NCI-H1417 (cell line): ENCODE results near the gene LRTM2.

ENCODE experiments used
- DNase-seq, 3 experiments: peaks; one replicate each; lab custom pipeline; 2025; lab: John Stamatoyannopoulos, UW

LRTM2 gene

GRCh38 chr12:1865284-1865866, 45.0 kb downstream of the LRTM2 start:
- no peak for DNase-seq

DNA sequence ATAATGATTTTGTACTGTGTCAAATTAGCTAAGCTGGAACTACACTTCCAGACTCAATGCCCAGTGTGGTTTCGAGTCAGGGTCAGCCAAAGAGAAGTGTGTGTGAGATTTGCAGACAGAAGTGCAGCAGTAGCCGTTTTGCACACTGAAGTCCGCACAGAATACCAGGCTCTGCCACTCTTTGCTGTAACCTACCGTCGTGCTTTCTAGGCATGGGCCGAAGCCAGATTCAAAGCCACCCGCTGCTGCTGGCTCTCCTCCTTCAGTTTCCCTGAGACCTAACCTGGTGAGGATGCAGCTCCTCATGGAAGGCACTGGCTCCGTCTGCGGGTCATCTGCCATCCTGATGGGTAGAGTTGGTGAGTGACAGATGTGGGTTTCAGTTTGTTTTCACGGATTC, 48.8 kb downstream of the LRTM2 start:
- no peak for DNase-seq

DNA sequence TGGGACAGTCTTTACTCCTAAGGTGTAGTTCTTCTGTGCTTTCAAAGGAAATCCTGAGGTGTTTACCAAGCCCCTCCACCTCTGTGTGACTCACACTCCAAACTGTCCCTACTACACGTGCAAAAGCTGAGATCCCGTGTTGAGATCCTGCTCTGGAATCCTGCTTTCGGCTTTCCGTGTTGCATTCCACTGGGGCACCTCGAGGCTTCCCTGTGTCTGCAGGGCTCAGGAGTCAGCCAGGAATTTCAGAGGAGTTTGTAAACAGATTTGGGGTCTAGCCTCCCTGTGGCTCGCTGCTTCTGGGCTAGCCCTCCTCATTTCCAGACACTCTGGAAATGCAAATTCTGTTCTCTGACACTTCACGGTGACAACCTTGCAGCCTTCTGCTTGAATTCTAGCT, 49.7 kb downstream of the LRTM2 start:
- no peak for DNase-seq

DNA sequence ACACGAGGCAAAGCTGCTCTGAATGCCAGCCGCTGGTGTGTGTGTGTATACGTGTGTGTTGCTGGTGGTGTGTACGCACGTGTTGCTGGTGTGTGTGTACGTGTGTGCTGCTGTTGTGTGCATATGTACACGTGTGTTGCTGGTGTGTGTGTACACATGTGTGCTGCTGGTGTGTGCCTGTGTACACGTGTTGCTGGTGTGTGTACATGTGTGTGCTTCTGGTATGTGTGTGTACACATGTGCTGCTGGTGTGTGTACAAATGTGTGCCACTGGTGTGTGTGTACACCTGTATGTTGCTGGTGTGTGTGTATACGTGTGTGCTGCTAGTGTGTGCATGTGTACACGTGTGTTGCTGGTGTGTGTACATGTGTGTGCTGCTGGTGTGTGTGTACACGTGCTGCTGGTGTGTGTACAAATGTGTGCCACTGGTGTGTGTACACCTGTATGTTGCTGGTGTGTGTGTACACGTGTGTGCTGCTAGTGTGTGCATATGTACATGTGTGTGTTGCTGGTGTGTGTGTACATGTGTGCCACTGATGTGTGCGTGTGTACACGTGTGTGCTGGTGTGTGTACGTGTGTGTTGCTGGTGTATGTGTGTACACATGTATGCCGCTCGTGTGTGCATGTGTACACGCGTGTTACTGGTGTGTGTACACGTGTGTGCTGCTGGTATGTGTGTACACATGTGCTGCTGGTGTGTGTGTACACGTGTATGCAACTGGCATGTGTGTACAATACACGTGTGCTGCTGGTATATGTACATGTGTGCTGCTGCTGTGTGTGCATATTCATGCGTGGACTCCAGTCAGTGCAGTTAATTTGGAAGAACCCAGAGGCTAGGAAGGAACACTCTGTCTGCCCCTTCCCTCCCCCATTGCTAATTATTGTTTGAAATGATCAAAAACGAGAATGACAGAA, 50.9 kb downstream of the LRTM2 start:
- no peak for DNase-seq

DNA sequence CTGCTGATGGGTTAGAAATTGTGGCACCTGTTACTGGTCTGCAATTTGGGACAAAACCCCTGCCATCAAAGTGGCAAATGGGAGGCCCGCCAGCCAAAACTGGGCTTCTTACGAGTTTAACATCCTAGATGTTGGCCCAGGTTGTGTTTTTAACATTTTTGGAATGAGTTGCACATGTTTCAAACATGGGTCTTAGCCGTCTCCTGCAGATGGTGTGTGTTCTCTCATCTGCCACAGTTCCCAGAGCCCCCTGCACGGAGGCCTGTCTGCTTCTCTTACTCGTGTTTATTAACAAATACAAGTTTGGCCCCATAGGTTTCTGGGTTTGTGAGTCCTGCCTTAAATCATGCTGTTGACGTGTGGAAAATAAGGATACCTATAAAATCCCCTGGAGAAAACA, 51.6 kb downstream of the LRTM2 start:
- no peak for DNase-seq

- DNase-seq, result no peak
Measured at GRCh38 chr12:1872448-1872847, 52.1 kb downstream of the LRTM2 start.

DNA sequence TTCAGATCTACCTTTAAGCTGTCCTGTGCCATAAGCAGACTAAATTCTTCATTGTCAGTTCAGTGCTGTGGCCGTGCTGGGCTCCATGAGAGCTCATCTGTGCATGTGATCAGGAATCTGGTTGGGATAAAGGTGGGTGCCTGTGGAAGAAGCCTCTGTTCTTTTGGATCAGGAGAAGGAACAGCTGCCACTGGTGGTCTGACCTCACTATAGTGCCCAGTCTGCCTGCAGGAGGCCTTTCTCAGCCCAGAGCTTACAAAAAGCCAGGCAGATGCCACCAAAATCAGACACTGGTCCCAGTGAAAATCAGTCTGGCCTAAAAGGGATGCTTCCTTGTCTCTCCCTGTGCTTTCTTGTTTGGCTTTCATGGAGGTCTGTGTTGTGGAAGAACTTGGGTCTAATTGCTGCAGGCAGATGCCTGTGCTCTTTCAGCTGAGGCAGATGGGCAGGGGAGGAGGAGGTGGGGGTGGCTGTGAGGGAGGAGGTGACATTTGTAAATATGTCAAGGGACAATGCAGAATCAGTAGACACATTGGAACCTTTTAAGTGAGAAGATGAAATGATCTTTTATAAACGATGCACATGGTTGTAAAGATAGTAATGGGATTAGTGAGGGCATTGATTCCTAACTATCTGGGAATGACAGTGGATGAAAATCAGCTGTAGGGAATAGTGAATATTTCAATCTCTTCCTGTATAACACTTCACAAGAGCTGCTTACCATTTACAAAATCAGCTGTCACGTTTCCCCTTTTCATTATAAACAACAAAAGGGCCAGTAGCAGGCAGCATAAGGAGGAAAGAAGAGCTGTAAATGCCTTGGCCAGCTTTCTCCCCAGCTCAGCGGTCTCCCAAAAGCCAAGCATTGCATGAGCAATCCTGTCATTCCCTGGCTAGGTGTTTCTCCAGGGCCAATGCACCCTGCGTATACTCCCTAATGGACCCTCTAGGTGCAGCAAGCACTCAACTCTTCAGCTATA, 53.5 kb downstream of the LRTM2 start:
- DNase-seq, result no peak

DNA sequence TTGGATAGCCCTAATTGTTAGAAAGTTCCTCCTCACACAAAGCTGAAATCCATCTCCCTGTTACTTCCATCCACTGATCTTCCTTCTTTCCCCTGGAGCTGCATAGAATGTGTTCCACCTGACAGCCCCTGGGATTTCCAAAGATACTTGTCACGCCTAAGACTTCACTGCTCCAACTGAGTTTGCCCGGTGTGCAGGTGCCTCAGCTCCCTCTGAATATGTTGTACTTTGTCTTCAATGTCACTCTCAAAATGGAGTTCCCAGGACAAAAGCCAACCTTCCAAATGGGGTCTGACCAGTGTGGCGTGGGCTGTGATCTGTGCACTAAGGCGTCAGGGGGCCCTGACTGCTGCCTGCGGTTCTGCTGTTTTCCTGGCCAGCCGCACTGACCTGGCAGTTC, 55.2 kb downstream of the LRTM2 start:
- DNase-seq, result peak in 1 of 3 experiments; percentile 4

- no peak for DNase-seq
Measured at GRCh38 chr12:1876086-1876485, 55.7 kb downstream of the LRTM2 start.

DNA sequence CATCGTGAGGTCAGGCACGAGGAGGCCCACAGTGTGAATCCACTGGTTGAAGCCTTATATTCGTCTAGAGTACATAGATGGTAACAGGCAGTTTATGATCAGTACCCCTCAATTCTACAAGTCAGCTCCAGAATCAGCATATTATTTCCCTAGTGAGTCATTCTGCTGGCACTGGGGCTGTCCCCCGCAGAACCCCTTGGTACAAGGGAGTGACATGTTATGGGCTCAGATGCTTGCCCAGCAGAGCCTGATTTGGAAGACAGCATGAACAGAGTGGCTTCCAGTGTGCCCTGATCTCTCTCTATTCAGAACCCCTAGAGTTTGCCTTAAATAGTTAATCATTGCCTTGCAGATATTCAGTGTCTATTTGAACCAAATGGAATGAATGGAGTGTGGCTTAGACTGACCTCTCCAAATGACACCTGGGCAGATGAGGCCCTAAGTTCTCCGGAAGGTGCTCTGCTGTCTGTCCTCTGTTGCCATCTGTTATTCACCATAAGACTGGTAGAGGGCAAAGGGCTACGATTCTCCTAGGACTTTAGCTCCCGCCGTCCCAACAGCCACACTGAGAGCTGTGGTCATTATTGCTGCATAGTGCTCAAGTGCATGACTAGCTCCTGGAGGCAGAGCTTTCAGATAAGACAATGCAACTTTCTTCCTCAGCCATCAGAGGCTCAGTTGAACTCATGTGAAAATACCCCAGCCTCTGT, 57.0 kb downstream of the LRTM2 start:
- no peak for DNase-seq

GRCh38 chr12:1878214-1878613, 57.8 kb downstream of the LRTM2 start:
- no peak for DNase-seq

GRCh38 chr12:1878695-1879094, 58.3 kb downstream of the LRTM2 start:
- no peak for DNase-seq

DNA sequence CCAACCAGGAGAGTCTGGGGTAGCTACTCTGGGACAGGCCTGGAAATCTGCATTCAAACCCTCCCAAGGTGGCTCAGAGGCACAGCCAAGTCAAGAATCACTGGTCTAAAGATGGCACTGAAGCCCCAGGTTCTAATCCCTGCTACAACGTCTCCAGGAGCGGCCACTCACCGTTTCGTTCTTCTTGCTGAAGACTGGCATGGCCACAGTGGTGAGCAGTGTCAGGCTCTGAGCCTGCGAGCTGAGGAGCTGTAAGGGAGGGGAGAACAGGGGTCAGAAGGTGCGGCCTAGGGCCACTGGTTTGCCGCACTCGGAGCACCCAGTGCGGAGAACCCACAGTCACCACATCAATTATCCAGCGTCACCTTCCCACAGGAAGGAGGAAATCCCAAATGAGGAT, 59.3 kb downstream of the LRTM2 start:
- DNase-seq, result no peak

DNA sequence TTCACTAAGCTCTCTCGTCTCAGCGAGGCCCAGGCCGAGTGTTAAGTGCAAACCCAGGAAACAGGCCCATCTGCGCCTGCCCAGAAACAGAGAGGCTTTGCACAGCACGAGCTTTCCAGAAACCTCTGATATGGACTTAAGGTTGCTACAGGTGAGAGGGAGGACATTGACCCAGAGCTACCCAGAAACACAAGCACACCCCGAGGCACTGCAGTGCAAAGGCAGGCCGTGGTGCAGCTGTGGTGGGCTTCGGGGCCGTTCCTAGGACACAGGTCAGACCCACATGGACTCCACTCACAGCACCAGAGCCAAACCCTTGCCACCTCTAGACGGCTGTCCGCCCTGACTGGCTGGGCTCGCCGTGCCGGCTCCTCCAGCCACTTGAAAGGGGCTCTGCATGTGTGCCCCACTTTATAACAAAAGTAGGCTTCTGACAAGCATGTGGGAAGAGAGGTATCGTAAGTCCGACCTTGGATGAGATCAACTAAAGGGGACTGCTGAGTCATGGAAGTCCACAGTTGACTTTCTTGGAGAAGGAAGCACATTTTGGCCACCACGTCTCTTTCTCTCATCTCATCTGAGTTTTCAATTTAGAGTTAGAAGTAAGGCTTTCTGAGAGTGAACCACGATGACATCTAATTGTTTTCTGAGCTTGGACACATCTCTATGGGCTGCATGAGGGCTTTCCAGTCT, 59.9 kb downstream of the LRTM2 start:
- DNase-seq, result no peak

DNA sequence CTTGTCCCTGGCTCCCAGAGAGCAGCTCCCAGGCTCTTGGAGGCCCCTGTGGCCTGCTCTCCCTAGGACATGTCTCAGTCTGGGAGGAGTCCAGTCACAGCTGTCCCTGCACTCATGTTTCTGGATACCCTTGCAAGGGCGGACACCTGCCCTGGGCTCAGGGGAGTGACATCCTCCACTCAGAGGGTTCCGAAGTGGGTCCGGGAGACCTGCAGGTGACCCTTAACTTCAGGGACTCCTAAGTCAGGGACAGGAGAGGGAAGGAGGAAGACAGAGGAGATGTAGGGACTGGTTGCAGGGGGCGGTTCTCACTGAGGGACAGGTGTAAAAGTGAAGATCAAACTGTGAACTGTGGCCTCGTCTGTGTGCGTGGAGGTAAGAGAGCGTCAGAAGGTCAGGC, 60.5 kb downstream of the LRTM2 start:
- DNase-seq, result no peak

GRCh38 chr12:1881301-1881700, 60.9 kb downstream of the LRTM2 start:
- no peak for DNase-seq

DNA sequence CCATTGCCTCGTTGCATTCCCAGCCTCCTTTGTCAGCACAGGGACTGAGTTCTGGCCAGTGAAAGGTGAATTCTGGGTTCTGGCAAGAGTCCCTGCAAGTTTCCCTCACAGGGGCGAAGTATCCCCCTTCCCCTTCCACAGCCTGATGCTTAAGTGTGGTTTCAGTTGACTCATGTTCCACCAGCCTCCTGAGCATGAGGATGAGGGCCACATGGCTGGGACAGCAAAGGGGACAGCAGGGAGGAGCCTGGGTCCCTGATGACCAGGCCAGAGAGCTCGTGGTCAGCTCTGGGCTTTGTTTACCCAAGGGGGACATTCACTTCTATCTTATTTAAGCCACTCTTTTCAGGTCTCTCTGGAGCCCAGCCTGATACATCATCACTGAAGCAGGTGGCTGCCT, 61.6 kb downstream of the LRTM2 start:
- no peak for DNase-seq

GRCh38 chr12:1882405-1882804, 62.0 kb downstream of the LRTM2 start:
- no peak for DNase-seq

GRCh38 chr12:1882850-1883470, 62.6 kb downstream of the LRTM2 start:
- no peak for DNase-seq

DNA sequence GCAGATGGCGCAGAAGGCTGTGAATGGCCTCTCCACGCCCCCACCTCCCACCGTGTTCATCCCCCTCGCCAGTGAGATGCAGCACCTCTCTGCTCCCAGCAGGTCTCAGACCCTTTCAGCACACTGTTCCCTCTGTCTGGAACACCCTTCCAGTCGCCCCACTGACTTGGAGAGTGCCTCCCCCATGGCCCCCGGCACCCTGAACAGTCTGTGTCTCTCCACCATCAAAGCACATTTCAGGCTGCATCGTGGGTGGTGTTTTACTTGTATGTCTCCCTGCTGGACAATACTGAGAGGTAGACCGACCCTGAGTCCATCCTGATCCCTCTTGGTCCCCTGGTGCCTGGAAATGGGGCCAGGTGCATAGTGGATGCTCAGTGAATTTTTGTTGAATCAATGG, 63.1 kb downstream of the LRTM2 start:
- no peak for DNase-seq

DNA sequence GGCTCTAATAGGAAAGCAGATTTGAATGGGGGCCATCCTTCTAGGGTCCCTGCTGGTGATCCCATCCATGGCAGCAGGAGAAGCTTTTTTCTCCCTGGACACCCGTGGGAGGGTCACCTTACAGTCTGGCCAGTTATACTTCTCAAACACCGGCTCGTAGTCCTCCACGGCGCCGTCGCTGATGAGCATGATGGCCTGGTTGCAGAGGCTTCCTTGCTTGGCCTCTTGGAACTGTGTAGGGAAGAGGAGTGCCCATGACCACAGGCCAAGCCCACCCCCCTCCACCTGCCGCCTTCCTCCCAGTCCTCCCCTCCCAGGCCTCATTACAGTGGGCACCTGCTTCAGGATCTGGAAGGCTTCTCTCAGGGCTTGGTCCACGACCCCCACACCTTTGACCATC, 64.3 kb downstream of the LRTM2 start:
- DNase-seq, result no peak
